GM19193 (cell line): ENCODE data around the gene DOCK9.

ENCODE experiments used
- POLR2A ChIP-seq: IDR thresholded peaks from 4 replicates; pipeline ENCODE4 v1.6.1; 2011; ENCODE audit not compliant: insufficient read depth, insufficient read length; ENCODE audit errors: extremely low read depth

Gene DOCK9

GRCh38 chr13:98951266-98951665, 26.6 kb downstream of the DOCK9 start:
- no peak for TF ChIP-seq POLR2A

GRCh38 chr13:98950705-98951104, 27.2 kb downstream of the DOCK9 start:
- no peak for TF ChIP-seq POLR2A

GRCh38 chr13:98947925-98948324, 29.9 kb downstream of the DOCK9 start:
- no peak for TF ChIP-seq POLR2A

- no peak for TF ChIP-seq POLR2A
These were observed 31.8 kb downstream of the DOCK9 start for GRCh38 chr13:98945863-98946605.

- no peak for TF ChIP-seq POLR2A
These were observed 33.5 kb downstream of the DOCK9 start for GRCh38 chr13:98944336-98944735.

- no peak for TF ChIP-seq POLR2A
These were observed 34.9 kb downstream of the DOCK9 start for GRCh38 chr13:98942997-98943396.

- no peak for TF ChIP-seq POLR2A
These were observed 35.4 kb downstream of the DOCK9 start for GRCh38 chr13:98942485-98942884.

GRCh38 chr13:98941536-98941935, 36.3 kb downstream of the DOCK9 start:
- TF ChIP-seq POLR2A: no peak

- no peak for TF ChIP-seq POLR2A
These were observed 36.7 kb downstream of the DOCK9 start for GRCh38 chr13:98941126-98941525.

GRCh38 chr13:98940325-98941001, 37.4 kb downstream of the DOCK9 start:
- no peak for TF ChIP-seq POLR2A

GRCh38 chr13:98939660-98940191, 38.1 kb downstream of the DOCK9 start:
- no peak for TF ChIP-seq POLR2A

- TF ChIP-seq POLR2A: no peak
These were observed 39.1 kb downstream of the DOCK9 start for GRCh38 chr13:98938801-98939200.

GRCh38 chr13:98937911-98938381, 39.9 kb downstream of the DOCK9 start:
- TF ChIP-seq POLR2A: no peak

- no peak for TF ChIP-seq POLR2A
These were observed 43.6 kb downstream of the DOCK9 start for GRCh38 chr13:98934243-98934642.

- TF ChIP-seq POLR2A: no peak
These were observed 47.7 kb downstream of the DOCK9 start for GRCh38 chr13:98930151-98930591.
